ENCODE results near the gene DAPK1.

The DAPK1 gene

GRCh38 chr9:87670572-87671264 lies 173.1 kb downstream of the DAPK1 start:
- DNase-seq (ENCODE audit: extremely low read depth, low read depth), result no peak
- no peak for TF ChIP-seq CTCF (IDR thresholded peaks at IDR 0.05; ENCODE audit: low read depth, low read length)

- no peak for DNase-seq (ENCODE audit: extremely low read depth, low read depth)
- no peak for TF ChIP-seq CTCF (IDR thresholded peaks at IDR 0.05; ENCODE audit: low read depth, low read length)
Measured at GRCh38 chr9:87671478-87671877, 173.8 kb downstream of the DAPK1 start.

- DNase-seq (ENCODE audit: extremely low read depth, low read depth), result no peak
Measured at GRCh38 chr9:87671925-87672324, 174.3 kb downstream of the DAPK1 start.

GRCh38 chr9:87672586-87672985 lies 174.9 kb downstream of the DAPK1 start:
- DNase-seq (ENCODE audit: extremely low read depth, low read depth), result no peak
- TF ChIP-seq CTCF (IDR thresholded peaks at IDR 0.05; ENCODE audit: low read depth, low read length), result no peak

More at GRCh38 chr9:87671925-87672324, 174.3 kb downstream of the DAPK1 start:
- TF ChIP-seq CTCF (IDR thresholded peaks at IDR 0.05; ENCODE audit: low read depth, low read length), result no peak

GRCh38 chr9:87673446-87674120 lies 175.9 kb downstream of the DAPK1 start:
- DNase-seq (ENCODE audit: extremely low read depth, low read depth), result no peak
- no peak for TF ChIP-seq CTCF (IDR thresholded peaks at IDR 0.05; ENCODE audit: low read depth, low read length)

GRCh38 chr9:87674565-87675299 lies 177.1 kb downstream of the DAPK1 start:
- TF ChIP-seq CTCF (IDR thresholded peaks at IDR 0.05; ENCODE audit: low read depth, low read length), result no peak
- DNase-seq (ENCODE audit: extremely low read depth, low read depth), result no peak
